DMS53 (cell line): ENCODE results near the gene C17orf100.
"Not testable (repeated sequence)": the region's sequence is repeated elsewhere in the genome, so short reads cannot be mapped to it uniquely, and the experiment has no call there.

Source experiments
- DNase-seq: peaks from one replicate; lab custom pipeline; 2025; lab: John Stamatoyannopoulos, UW

Gene C17orf100

DNA sequence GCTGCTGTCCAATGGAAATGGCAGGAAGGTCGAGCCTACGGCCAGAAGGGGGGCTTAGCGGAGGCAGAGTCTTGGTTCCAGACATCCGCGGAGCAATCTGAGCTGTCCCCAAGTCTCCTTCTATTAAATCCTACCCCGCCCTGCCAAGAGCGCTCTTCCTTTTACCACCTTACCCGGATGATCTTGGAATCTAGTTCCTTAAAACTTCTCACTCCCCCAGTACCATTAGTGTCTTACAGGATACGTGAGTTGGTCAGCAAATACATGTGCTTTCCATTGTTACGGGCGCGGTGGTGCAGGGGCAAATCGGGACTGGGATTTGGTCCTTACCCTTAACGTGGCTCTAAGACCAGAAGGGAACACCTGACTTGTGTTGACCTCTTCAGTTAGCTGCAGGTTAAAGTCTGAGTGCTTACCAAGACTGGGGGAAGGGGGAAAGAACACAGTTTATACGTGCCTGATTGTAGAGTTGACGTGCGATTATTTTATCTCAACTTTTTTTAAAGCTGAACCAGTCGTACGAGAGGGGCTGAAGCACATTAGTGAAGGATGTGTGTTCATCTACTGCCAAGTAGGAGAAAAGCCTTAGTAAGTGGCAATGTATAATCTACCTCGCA, 10.2 kb upstream of the C17orf100 start:
- peak; percentile 75 for DNase-seq

DNA sequence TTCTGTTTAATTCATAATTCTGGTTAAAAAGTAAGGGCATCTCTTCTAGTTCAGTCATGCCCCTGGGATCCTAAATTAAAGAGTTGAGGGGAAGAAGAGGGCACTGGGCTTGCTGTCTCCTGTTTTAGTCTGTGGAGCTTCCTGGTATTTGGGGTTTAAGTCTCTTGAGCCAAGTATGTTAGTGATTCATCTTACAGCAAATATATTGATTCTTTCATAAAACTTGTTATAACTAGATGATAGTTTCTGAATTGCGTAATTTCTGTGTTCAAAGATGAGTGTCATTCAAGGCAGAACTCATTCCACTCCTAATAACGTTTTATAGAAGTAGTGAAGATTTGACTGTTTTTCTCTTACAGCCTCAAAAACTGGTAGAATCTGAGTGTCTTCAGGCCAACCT, 9.0 kb upstream of the C17orf100 start:
- DNase-seq, result no peak

DNA sequence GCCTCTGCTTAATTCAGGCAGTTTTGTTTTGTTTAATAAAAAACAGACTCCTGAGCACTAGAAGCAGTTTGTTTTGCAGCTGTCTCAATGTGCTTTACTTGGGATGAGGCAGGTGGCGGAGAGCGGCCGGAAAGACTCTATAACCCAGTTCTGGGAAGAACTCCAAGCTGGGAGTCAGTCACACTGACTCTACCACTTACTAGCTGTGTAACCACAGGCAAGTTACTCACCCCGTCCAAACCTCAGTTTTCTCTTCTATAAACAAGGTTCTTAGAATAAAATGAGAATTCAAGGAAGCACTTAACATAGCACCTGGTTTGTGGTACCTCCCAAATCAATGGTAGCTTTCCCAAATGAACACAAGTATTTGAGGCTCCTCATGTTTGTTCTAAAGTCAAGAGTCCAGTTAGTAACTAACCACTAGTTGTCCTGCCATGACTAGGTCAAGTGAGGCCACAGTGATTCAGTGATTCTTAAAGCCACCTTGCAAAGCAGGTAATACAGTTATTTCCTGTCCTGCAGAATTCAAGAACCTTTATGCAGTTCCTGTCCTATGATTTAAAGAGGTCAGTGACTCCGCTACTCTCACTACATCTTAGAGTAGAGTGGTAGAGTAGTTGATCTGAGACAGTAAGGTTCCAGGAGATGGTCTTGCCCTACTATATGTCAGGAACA, 8.0 kb upstream of the C17orf100 start:
- DNase-seq, result peak; percentile 17

DNA sequence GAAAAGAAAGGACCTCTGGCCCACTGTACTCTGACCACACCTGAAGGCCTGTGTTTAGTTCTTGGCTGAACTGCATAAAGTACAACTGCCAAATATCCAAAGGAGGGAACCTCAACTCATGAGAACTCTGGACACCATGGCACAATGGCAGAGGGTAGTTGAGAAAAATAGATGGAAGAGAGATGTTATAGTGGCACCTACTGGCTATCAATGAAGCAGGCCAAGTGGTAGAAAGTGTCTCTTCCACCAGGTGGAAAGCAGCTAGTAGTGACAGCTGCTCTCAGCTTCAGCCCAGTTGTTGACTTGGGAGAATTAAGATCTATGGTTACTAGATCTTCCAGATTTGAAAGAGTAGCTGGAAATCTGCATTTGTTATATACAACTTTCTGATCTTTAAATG, 3.4 kb upstream of the C17orf100 start:
- DNase-seq, result peak; percentile 56

DNA sequence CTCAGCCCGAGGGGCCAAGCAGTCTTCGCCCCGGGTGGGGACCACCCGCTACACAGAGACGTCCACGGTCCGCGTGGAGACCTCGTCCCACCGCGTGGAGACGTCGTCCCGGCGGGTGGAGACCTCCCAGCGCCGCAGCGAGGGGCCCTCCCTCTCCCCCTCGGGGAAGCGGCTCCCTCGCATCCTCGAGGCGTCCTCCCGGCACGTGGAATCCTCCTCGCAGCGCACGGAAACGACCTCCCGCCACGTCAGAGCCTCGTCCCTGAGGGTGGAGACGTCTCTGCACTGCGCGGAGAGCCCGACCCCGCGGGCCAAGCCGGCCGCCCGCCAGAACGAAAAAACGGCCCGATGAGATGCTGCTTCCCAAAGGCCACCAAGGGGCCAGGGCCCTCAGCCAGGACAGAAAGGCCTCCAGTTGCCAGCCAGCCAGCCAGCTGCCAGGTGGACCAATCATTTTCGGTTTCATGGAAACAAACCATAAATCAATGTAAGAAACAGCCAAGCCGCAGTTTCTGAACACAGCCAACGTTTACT, 424 bp downstream of the C17orf100 start:
- DNase-seq, result peak; percentile 73

DNA sequence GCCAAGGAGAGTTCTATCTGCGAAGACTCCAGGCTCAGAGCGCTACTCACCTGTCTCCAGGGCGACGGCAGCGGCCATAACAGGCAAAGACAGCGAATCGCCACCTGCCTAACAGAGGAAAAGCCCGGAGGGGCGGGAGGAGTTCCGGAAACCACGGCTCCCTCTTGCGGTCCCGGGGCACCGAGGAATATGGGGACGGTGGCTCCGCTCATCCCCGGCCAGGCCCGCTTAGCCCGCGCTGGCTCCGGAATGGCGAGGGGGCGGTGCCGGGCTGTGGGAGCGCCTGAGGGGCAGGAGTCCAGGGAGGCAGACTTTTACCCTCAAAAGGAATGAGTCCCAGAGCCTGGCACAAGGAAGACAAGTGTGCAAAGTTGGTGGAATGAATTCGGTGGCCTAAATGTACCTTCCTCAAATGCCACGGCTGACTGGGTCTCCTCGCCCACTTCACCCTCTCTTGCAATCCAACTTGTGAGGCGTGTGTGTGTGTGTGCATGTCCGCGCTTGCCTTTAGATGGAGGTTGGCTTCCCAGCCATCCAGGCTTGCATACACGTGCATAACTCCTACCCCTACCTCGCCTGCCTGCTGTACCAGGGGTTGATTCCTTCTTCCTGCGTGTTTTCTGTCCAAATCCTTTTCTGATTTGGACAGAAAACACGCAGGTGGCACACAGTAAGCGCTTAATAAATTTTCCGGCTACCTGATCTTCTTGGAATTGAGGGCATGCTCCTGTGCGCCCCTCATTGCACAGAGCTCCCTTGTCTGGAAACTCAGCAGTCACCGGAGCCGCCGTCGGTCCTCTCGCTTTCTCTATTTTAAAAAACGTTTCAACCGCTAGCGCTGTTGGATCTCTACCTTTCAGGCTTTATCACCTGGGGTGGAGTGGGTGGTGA, 3.5 kb downstream of the C17orf100 start:
- DNase-seq, result peak; percentile 96

DNA sequence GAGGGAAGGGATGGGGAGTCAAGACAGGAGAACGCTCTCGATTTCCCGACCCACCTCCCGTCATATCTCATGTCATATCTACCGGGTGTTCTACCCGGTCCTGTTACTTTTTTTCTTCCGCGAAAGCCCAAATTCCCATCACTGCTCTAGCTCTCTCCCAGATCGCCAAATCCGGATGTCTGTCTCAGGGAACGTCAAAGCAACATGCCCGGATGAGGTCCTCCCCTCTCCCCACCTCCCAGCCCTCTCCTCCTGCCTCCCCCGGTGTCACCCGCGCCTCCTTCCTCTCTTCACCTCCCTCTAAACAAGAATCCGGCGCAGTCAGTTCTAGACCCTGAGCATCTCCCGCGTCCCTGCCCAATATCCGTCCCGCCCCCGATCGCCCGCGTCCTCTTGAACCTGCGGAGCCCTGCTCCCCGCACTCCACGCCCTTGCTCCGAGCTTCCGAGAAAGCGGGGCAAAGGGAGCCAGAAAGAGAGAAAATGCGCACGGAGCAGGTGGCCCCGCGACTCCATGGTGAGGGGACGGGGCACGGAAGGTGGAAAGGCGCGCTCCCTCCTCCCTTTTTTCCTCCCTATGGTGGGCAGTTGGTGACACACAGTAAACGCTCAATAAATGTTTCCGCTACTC, 4.3 kb downstream of the C17orf100 start:
- DNase-seq, result peak; percentile 51

DNA sequence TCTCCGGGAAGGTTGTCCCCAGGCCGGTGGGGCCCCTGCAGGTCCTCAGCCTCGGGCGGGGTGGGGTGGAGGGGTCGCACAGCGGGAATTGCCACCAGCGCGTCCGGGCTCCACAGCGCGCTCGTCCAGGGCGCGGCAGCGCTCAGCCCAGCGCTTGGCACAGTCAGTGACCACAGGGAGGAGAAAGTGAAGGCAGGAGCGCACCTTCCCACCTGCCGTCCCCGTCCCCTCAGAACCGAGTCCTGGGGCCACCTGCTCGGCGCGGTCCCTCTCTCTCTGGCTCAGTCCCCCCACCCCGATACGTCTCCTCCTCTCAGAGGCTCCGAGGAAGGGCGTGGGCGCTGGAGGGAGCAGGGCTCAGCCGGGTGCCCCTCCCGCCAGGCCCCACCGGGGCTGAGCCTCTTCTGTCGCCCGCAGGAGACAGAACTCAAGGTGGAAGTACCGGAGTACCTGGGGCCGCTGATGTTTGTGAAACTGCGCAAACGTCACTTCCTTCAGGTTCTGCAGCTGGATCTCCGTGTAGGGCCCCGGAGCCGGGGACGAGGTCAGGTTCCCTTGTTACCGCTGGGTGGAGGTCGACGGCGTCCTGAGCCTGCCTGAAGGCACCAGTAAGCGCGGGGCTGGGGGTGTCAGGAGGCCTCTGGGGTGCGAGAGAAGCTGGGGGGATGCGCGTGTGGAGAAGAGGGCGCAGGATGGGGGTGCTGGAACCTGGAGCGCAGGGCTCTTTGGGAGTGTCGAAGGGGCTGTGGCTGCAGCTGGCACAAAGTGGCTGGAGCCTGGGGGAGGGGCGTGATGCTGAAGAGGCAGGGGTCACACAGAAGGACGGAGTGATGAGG, 5.5 kb downstream of the C17orf100 start:
- DNase-seq, result peak; percentile 82

DNA sequence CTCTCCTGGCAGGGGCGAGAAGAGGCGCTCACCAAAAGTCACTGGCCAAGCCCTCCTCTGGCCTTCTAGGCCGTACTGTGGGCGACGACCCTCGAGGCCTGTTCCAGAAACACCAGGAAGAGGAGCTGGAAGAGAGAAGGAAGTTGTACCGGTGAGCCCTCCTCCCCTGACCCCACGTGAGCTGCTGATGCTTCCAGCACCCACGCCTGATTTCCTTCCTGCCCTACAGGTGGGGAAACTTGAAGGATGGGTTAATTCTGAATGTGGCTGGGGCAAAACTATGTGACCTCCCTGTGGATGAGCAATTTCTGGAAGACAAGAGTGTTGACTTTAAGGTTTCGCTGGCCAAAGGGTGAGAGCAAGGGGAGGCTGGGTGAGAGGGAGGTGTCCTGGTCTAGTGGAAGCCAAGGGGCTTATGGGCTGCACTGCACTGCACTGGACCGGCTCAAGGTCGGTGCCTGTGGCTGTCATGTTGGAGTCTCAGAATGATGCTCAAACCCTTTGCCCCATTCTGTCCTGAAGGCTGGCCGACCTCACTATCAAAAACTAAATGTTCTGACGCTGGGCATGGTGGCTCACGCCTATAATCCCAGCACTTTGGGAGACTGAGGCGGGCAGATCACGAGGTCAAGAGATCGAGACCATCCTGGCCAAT, 6.2 kb downstream of the C17orf100 start:
- DNase-seq, result no peak

DNA sequence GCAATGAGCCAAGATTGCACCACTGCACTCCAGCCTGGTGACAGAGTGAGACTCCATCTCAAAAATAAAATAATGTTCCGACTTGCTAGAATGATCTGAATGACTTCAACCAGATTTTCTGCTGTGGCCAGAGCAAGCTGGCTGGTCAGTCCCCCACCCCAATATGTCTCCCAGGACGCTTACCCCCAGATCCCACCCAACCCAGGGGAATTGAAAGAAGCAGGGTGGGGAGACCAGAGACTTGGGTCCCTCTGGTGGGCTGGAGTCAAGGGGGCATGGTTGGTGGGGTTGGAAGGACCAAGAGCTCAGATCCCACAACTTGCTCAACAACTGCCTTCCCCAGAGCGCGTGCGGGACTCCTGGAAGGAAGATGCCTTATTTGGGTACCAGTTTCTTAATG, 6.8 kb downstream of the C17orf100 start:
- not testable (repeated sequence) for DNase-seq

DNA sequence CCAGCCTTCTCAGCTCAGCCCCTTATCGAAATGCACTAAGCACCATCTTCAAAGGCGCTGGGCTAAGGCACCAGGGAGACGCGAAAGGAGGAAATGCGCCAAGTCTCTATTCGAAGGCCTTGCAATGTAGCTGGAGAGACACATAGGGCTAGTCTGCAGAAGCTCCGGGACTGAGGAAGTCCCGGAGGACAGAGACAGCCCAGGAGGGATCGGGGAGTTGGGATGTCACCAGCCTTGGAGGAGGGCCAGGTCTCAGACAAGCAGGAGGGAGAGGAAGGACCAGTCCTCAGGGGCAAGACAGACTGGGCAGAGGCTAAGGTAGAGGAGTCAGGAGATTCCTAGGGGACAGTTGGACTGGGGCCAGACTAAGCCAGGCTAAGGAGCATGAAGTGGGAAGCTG, 8.5 kb downstream of the C17orf100 start:
- DNase-seq, result no peak

DNA sequence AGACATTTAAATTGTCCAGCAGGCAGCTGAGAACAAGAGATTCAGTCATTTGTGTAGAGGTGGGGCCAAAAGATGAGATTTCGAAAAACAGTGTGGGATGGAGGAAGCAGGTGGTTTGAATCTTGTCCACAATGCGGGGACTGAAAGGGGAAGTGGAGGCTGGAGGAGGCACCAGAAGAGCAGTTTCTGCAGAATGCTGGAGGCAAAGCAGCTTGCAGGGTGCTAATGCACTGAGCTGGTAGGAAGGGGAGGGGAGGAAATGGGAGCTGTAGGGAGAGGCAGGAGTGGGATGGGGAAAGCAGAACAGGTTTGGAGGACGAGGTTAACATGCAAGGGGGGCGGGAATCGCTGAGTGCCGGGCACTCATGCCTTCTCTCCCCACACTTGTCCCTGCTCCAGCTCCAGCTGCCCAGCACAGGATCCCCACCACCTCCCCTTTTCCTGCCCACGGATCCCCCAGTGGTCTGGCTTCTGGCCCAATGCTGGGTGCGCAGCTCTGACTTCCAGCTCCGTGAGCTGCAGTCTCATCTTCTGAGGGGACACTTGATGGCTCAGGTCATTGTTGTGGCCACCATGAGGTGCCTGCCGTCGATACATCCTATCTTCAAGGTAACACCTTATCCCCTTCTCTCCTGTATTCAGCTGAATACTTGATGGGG, 9.4 kb downstream of the C17orf100 start:
- DNase-seq, result no peak

DNA sequence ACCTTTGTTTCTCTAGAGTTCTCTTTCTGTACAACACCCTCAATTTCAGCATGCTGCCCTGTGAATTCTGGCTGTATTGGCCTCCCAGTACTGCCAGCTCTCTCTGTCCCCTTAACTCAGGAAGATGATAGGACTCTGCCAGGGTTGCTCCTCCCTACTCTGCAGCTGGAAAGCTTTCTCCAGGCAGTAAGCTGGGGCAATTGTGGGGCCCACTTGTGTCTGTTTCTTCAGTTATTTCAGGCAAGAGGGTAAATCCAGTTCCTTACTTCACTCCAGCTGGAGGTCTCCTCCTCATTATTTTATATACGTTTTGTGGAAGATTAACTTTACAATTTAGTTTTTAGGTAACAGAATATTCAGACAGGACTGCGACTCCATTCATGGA, 9.9 kb downstream of the C17orf100 start:
- DNase-seq, result no peak

DNA sequence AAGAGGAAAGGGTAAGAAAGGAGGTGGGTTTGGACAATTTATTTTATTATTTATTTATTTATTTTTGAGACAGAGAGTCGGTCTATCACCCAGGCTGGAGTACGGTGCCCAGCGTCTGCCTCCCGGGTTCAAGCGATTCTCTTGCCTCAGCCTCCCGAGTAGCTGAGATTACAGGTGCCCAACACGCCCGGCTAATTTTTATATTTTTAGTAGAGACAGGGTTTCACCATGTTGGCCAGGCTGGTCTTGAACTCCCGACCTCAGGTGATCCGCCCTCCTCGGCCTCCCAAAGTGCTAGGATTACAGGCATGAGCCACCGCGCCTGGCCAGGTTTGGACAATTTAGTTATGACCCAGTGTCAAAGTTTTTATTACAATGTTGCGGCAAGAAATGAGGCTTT, 11.6 kb downstream of the C17orf100 start:
- DNase-seq, result not testable (repeated sequence)

DNA sequence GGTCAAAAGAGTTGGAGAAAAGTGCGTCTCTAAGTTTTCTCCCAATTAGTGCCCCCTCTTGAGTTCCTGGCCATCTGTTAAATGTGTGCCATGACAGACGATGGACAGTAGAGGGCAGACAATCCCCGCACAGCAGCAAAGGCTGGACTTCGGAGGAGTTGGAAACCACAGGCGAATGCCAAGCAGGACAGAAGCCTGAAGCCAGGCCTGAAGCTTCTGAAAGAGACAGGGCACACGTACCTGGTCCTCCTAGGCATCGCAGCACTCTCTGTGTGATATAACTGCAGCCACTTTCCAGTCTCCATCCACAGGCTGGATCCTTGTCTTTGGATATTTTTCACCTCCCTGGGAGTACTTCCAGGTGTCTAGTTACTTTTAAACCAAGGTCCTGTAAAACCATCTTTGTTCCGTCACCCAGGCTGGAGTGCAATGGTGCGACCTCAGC, 14.5 kb downstream of the C17orf100 start:
- DNase-seq, result peak; percentile 90

DNA sequence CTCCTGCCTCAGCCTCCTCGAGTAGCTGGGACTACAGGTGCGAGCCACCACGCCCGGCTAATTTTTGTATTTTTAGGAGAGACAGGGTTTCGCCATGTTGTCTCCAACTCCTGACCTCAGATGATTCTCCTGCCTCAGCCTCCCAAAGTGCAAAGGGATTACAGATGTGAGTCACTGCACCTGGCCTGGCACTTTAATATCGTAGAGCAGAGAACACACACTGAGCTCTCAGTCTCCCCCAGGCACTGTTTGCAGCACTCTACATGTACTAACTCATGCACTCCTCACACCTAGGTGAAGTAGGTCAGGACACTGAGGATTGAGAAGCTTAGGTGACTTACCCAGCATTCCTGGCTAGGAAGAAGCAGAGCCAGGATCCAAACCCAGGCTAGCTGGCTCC, 15.0 kb downstream of the C17orf100 start:
- peak; percentile 16 for DNase-seq

DNA sequence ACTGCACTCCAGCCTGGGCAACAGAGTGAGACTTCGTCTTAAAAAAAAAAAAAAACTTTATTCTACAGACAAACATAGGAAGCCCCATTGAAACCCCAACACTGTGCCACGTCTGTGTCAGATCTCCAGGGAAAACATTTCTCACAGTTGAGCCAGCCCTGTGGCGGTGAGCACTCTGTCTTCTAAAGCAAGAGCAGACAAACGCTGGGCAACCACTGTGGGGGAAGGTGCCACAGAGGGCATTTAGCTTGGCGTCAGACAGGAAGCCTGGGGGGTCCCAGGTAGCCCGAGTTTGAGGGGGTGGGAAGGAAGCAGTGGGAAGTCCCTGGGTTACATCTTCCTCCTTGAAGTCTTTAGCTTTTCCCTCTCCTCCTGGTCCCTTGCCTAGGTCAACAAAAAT, 16.0 kb downstream of the C17orf100 start:
- no peak for DNase-seq

DNA sequence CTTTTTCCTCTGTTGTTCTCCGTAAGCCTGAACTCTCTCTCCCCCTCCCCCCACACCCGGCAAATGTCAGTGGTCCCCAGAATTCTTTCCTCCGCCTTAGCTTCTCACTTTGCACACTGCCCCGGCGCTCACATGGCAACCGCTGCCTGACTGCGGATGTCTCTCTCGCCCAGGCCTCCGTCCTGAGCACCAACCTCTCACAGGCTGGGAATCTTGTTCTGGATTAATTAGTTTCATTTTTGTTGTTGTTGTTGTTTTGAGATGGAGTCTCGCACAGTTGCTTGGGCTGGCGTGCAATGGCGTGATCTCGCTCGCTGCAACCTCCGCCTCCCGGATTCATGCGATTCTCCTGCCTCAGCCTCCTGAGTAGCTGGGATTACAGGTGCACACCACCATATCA, 16.7 kb downstream of the C17orf100 start:
- DNase-seq, result no peak

DNA sequence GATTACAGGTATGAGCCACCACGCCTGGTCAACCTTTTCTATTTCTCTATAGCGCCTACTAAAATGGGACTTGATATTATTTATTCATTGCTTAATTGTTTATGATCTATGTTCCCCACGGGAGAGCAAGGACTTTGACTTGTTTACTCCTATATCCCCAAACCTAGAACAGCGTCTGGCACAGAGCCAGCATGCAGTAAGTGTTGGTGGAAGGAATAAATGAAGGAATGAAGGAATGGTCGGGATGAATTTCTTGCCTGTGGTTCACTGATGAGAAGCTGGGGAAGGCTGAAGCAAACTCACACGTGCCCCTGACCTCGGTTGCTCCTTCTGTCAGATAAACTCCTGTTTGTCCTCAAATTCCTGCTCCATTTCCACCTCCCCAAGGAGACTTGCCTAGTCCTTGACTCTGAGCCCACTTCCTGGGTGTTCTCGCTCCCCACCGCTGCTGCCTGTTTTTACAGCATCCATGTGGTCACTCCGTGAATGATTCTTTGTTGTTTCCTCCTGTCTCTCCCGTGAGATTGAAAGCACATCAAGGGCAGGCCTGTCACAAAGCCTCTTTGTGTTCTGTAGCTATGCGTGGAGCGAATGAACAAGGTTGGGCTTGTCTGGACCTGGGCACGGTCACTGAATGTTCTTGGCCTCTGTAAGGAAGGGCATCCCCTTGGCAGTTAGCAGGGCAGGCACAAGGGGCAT, 17.3 kb downstream of the C17orf100 start:
- no peak for DNase-seq
